NCI-H2029 (cell line): ENCODE measurements around the gene CLEC10A.
A peak's percentile ranks its signal among the peaks of the same experiment; 100 is the strongest.

Experiments used
- DNase-seq: peaks from one replicate; lab custom pipeline; 2025; lab: John Stamatoyannopoulos, UW

CLEC10A gene

GRCh38 chr17:7038025-7038862, 41.8 kb downstream of the CLEC10A start:
- DNase-seq: no peak

DNA sequence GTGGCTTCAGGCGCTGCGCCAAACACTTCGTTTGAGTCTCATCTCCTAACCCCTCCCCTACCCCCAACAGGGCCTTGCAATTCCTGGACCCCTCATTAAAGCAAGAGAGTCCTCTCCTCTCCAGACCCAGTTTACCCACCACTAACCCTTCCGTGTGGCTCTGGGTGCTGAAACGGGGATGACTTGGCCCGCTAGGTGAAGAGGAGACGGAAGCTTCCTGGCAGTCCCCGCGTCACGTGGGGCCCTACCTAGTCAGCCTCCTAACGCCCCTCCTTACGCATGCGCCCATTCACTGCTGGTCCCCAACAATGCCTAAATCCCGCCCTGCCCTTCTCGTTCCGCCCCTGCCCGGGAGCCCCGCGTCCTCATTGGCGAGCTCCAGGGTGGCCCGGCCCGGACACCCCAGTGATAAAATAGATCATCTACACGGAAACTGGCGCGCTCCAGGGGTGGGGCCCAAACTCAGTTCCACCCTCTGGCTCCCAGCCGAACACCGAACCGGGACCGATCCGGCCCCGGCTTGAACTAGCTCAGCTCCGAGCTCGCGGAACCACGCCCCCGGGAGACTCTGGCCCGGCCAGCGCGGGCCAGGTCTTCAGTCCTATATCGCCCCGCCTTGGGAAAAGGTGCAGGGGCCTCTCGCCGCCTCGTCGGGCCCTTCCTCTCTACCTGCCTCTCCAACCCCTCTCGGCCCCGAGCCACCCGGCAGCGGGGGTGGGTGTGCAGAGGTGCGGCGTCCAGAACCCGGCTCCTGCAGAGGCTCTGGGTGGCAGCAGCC, 44.3 kb downstream of the CLEC10A start, which contains the start of gene SLC16A13:
Gene SLC16A13, plus strand, starts transcription at position 425 of the 778 bp plus-strand sequence. CDS start 368 bp downstream, outside the sequence.
- peak; percentile 76 for DNase-seq

- DNase-seq: no peak
Observed at GRCh38 chr17:7034955-7035590, 45.0 kb downstream of the CLEC10A start.

DNA sequence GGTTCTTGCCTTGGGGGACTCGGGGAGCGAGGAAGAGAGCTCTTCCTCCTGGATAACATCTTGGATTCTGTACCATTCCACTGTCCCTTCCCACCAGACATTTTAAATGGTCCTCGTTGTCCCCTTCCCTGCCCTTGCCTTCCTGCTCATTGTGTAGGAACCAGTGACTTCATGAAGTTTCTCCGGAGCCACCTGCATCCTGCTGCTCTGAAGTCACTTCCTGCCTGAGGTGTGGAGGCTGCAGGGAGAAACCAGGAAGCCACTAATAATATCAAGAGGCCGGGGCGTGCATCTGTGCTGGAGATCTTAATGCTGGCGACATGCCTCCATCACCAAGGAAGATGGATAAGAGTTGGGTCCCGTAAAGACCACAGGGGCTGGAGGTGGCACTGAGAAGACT, 50.4 kb downstream of the CLEC10A start:
- no peak for DNase-seq

GRCh38 chr17:7029096-7029495, 51.0 kb downstream of the CLEC10A start:
- DNase-seq: no peak

DNA sequence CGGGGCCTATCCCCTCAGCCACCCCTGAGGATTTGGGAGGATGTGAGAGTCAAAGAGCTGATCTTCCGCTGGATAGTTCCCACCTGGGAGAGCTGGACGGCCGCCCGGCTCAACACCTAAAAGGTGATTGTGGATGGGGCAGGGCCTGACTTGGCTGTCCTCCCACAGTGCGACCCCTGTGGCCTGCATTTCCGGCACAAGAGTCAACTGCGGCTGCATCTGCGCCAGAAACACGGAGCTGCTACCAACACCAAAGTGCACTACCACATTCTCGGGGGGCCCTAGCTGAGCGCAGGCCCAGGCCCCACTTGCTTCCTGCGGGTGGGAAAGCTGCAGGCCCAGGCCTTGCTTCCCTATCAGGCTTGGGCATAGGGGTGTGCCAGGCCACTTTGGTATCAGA, 52.7 kb downstream of the CLEC10A start:
- DNase-seq: no peak

GRCh38 chr17:7026471-7027115, 53.5 kb downstream of the CLEC10A start:
- no peak for DNase-seq

DNA sequence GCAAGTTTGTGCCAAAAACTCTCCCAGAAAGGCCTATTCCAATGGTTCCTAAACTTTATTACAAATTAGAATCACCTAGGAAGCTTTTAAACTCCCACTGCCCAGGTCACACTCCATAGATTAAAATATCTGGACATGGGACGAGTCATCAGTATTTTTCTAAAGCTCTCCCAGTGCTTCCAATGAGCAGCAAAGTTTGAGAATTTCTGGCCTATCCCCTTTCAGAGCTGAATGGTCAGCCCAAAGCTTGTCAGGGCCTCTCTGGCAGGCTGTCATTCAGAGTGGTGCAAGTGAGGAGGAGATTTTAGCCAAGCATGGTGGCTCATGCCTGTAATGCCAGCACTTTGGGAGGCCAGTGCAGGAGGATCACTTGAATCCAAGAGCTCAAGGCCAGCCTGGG, 54.8 kb downstream of the CLEC10A start:
- no peak for DNase-seq
